ENCODE measurements around the gene HPN.
A peak's percentile ranks its signal among the peaks of the same experiment; 100 is the strongest.
"Not testable (repeated sequence)": the region's sequence is repeated elsewhere in the genome, so short reads cannot be mapped to it uniquely, and the experiment has no call there.

HPN gene

GRCh38 chr19:35000338-35000646, 41.2 kb upstream of the HPN start:
- Histone ChIP-seq H3K9me3 (ENCODE audit: control insufficient read depth in 2 of 2, low read length in 2 of 2) (no peaks in the 10 kb centered on the region), H3K27me3 (ENCODE audit: control insufficient read depth in 2 of 2, insufficient read depth in 2 of 2, low read length in 2 of 2) (no peaks in the 10 kb centered on the region), H3K36me3 (ENCODE audit: control insufficient read depth in 2 of 2, insufficient read depth in 2 of 2, low read length in 2 of 2) (peaks cover 0 to 3% of the 10 kb centered on the region in 2 donors), H3K4me1 (ENCODE audit: control insufficient read depth in 2 of 2, insufficient read depth in 2 of 2, low read length in 2 of 2) (peaks cover 47 to 62% of the 10 kb centered on the region in 2 donors), H3K27ac (ENCODE audit: low read depth in 2 of 2, low read length in 2 of 2) (peak overlapping the region; percentile 94 to 97), H3K9ac (ENCODE audit: low read depth in 1 of 2, low read length in 2 of 2) (peak overlapping the region in 1 of 2 donors; percentile 77), H3K4me3 (ENCODE audit: low read length in 2 of 2) (peak overlapping the region in 1 of 2 donors; percentile 72)

DNA sequence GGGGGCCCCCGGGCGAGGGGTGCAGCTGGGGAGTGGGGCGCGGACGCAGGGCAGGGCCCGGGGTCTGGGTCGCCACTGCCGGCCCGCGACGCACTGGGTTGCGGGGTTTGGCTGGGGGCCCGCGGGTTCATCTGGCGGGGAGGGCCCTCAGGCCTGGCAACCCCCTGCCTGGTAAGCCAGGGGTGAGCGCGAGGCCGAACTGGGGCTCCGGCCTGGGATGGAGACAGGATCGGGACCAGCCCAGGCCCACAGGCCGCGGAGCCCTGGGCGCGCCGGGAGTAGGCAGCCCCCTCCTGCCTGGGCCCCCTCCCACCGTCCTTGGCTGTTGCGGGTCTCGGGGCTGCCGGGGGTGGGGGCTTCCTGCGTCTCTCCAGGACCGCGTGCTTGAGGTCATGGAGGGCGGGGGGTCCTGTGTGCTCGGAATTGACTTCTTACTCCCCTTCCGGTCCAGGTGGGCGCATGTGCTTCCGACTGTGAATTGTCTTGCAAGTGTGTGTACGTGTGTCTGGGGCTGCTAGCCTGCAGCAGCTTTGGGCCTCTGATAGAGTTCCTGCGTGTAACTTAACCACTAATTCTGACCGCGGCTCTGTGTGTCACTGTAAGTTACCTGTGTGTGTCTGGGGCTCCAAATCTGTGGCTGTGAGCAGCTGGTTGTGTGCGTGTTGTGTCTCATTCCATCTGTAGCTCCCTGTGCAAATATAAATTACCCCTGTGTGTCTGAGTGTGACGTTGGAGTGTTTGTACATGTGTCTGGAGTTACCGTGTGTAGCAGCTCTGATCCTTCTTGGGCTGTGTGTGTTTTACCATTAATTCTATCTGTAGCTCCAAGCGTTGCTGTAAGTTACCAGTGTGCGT, 40.6 kb upstream of the HPN start:
- peaks cover 49 to 62% of the 10 kb centered on the region in 2 donors for H3K4me1 ChIP-seq (ENCODE audit: control insufficient read depth in 2 of 2, insufficient read depth in 2 of 2, low read length in 2 of 2)
- peaks cover 0 to 6% of the 10 kb centered on the region in 2 donors for H3K36me3 ChIP-seq (ENCODE audit: control insufficient read depth in 2 of 2, insufficient read depth in 2 of 2, low read length in 2 of 2)
- no peaks in the 10 kb centered on the region for H3K27me3 ChIP-seq (ENCODE audit: control insufficient read depth in 2 of 2, insufficient read depth in 2 of 2, low read length in 2 of 2)
- H3K9me3 ChIP-seq (ENCODE audit: control insufficient read depth in 2 of 2, low read length in 2 of 2): no peaks in the 10 kb centered on the region
- H3K4me3 ChIP-seq (ENCODE audit: low read length in 2 of 2): peak overlapping the region; percentile 72 to 82
- peak overlapping the region; percentile 94 to 97 for H3K27ac ChIP-seq (ENCODE audit: low read depth in 2 of 2, low read length in 2 of 2)
- peak overlapping the region; percentile 77 to 83 for H3K9ac ChIP-seq (ENCODE audit: low read depth in 1 of 2, low read length in 2 of 2)

- H3K4me1 ChIP-seq (ENCODE audit: control insufficient read depth in 2 of 2, insufficient read depth in 2 of 2, low read length in 2 of 2): peaks cover 54 to 72% of the 10 kb centered on the region in 2 donors
- H3K36me3 ChIP-seq (ENCODE audit: control insufficient read depth in 2 of 2, insufficient read depth in 2 of 2, low read length in 2 of 2): peaks cover 0 to 11% of the 10 kb centered on the region in 2 donors
- peak overlapping the region in 1 of 2 donors; percentile 8 for H3K4me3 ChIP-seq (ENCODE audit: low read length in 2 of 2)
- H3K27me3 ChIP-seq (ENCODE audit: control insufficient read depth in 2 of 2, insufficient read depth in 2 of 2, low read length in 2 of 2): no peaks in the 10 kb centered on the region
- H3K9me3 ChIP-seq (ENCODE audit: control insufficient read depth in 2 of 2, low read length in 2 of 2): no peaks in the 10 kb centered on the region
- H3K27ac ChIP-seq (ENCODE audit: low read depth in 2 of 2, low read length in 2 of 2): peak overlapping the region; percentile 84 to 97
- H3K9ac ChIP-seq (ENCODE audit: low read depth in 1 of 2, low read length in 2 of 2): peak overlapping the region in 1 of 2 donors; percentile 77
Observed at GRCh38 chr19:35002037-35002535, 39.4 kb upstream of the HPN start.

DNA sequence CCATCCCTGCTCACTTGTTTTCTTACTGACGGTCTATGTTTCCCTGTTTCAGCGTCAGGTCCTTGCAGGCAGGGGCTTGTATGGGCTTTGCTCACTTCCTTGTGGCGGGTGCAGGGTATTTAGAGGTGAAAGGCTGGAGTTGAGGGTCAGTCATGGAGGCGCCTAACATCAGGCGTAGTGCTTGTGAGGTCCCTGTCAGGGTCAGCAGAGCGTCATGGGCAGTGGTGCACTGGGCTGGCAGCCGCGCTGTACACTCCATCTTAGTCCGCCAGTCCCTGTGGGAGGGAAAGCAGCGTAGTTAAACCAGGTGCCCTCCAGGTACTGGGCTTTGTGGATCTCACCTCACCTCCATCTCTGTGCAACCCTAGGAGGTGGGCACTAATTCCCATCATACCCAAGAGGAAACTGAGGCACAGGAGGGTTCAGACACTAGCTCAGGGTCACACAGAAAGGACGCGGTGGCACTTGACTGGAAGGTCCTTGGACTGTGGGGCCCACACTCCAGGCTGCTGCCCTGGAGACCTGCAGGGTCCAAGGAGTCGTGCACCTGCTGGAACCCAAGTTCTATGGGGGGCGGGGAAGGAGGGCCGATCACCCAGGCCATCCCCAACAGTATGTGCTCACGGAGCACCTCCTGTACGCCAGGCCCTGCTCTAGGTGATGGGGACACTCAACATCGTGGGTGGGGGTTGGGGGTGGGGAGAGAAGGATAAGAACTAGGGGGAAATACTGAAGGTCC, 36.8 kb upstream of the HPN start:
- Histone ChIP-seq H3K36me3 (ENCODE audit: control insufficient read depth in 2 of 2, insufficient read depth in 2 of 2, low read length in 2 of 2) (peaks cover 4 to 12% of the 10 kb centered on the region in 2 donors), H3K27ac (ENCODE audit: low read depth in 2 of 2, low read length in 2 of 2) (peak overlapping the region; percentile 32 to 84)

GRCh38 chr19:35005256-35005977, 36.1 kb upstream of the HPN start:
- peak overlapping the region in 1 of 2 donors; percentile 22 for H3K4me3 ChIP-seq (ENCODE audit: low read length in 2 of 2)
- H3K27me3 ChIP-seq (ENCODE audit: control insufficient read depth in 2 of 2, insufficient read depth in 2 of 2, low read length in 2 of 2): no peaks in the 10 kb centered on the region
- H3K36me3 ChIP-seq (ENCODE audit: control insufficient read depth in 2 of 2, insufficient read depth in 2 of 2, low read length in 2 of 2): peaks cover 8 to 19% of the 10 kb centered on the region in 2 donors
- peak overlapping the region in 1 of 2 donors; percentile 26 for H3K9ac ChIP-seq (ENCODE audit: low read depth in 1 of 2, low read length in 2 of 2)
- no peaks in the 10 kb centered on the region for H3K9me3 ChIP-seq (ENCODE audit: control insufficient read depth in 2 of 2, low read length in 2 of 2)
- H3K4me1 ChIP-seq (ENCODE audit: control insufficient read depth in 2 of 2, insufficient read depth in 2 of 2, low read length in 2 of 2): peaks cover 41 to 59% of the 10 kb centered on the region in 2 donors
- peak overlapping the region; percentile 73 to 82 for H3K27ac ChIP-seq (ENCODE audit: low read depth in 2 of 2, low read length in 2 of 2)

More for the DNA sequence above, 36.8 kb upstream of the HPN start:
- H3K4me1 ChIP-seq (ENCODE audit: control insufficient read depth in 2 of 2, insufficient read depth in 2 of 2, low read length in 2 of 2): peaks cover 44 to 61% of the 10 kb centered on the region in 2 donors
- peak overlapping the region in 1 of 2 donors; percentile 20 for H3K4me3 ChIP-seq (ENCODE audit: low read length in 2 of 2)
- H3K9me3 ChIP-seq (ENCODE audit: control insufficient read depth in 2 of 2, low read length in 2 of 2): no peaks in the 10 kb centered on the region
- no peaks in the 10 kb centered on the region for H3K27me3 ChIP-seq (ENCODE audit: control insufficient read depth in 2 of 2, insufficient read depth in 2 of 2, low read length in 2 of 2)
- peak overlapping the region in 1 of 2 donors; percentile 66 for H3K9ac ChIP-seq (ENCODE audit: low read depth in 1 of 2, low read length in 2 of 2)

GRCh38 chr19:35006007-35006341, 35.5 kb upstream of the HPN start:
- H3K9me3 ChIP-seq (ENCODE audit: control insufficient read depth in 2 of 2, low read length in 2 of 2); H3K27me3 ChIP-seq (ENCODE audit: control insufficient read depth in 2 of 2, insufficient read depth in 2 of 2, low read length in 2 of 2): not testable (repeated sequence)
- peak overlapping the region in 1 of 2 donors; percentile 26 for H3K9ac ChIP-seq (ENCODE audit: low read depth in 1 of 2, low read length in 2 of 2)
- H3K4me1 ChIP-seq (ENCODE audit: control insufficient read depth in 2 of 2, insufficient read depth in 2 of 2, low read length in 2 of 2): peaks cover 41 to 58% of the 10 kb centered on the region in 2 donors
- peaks cover 8 to 23% of the 10 kb centered on the region in 2 donors for H3K36me3 ChIP-seq (ENCODE audit: control insufficient read depth in 2 of 2, insufficient read depth in 2 of 2, low read length in 2 of 2)
- H3K4me3 ChIP-seq (ENCODE audit: low read length in 2 of 2): peak overlapping the region in 1 of 2 donors; percentile 22
- peak overlapping the region; percentile 73 to 82 for H3K27ac ChIP-seq (ENCODE audit: low read depth in 2 of 2, low read length in 2 of 2)

DNA sequence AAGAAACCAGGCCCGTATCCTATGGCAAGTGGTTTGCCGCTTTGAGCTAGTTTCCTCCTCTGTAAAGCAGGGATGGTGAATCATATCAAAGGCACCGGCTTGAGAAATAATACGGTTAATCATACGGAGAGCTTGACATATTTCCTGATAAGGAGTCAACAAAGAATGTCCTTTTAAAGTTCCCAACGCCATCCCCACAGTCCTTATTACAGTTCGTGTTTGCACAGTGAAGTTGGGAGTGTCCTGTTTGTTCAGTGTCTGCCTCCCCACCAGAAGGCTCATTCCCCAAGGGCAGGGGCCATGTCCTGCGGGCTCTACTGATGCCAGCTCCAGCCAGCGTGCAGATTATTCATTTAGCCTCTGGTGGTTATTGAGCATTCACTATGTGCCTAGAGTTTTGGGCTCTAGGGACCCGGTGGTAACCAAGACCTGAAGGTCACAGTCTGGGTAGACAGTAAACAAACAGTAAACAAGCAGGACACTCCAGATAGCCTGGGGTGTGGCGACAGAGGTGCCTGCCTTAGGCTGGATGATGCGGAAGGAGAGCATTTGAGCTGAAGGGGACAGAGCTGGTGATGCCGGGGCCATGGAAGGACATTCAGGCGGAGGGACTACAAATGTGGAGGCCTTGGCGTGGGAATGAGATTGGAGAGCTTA, 35.1 kb upstream of the HPN start:
- H3K9ac ChIP-seq (ENCODE audit: low read depth in 1 of 2, low read length in 2 of 2): peak overlapping the region; percentile 30 to 34
- H3K4me1 ChIP-seq (ENCODE audit: control insufficient read depth in 2 of 2, insufficient read depth in 2 of 2, low read length in 2 of 2): peaks cover 41 to 53% of the 10 kb centered on the region in 2 donors
- no peaks in the 10 kb centered on the region for H3K27me3 ChIP-seq (ENCODE audit: control insufficient read depth in 2 of 2, insufficient read depth in 2 of 2, low read length in 2 of 2)
- H3K27ac ChIP-seq (ENCODE audit: low read depth in 2 of 2, low read length in 2 of 2): peak overlapping the region; percentile 73 to 82
- peak overlapping the region in 1 of 2 donors; percentile 26 for H3K4me3 ChIP-seq (ENCODE audit: low read length in 2 of 2)
- H3K36me3 ChIP-seq (ENCODE audit: control insufficient read depth in 2 of 2, insufficient read depth in 2 of 2, low read length in 2 of 2): peaks cover 8 to 25% of the 10 kb centered on the region in 2 donors
- no peaks in the 10 kb centered on the region for H3K9me3 ChIP-seq (ENCODE audit: control insufficient read depth in 2 of 2, low read length in 2 of 2)

- Histone ChIP-seq H3K27ac (ENCODE audit: low read depth in 2 of 2, low read length in 2 of 2) (peak overlapping the region; percentile 73 to 82), H3K9me3 (ENCODE audit: control insufficient read depth in 2 of 2, low read length in 2 of 2) (no peaks in the 10 kb centered on the region), H3K4me1 (ENCODE audit: control insufficient read depth in 2 of 2, insufficient read depth in 2 of 2, low read length in 2 of 2) (peaks cover 41 to 48% of the 10 kb centered on the region in 2 donors), H3K4me3 (ENCODE audit: low read length in 2 of 2) (peak overlapping the region in 1 of 2 donors; percentile 26), H3K9ac (ENCODE audit: low read depth in 1 of 2, low read length in 2 of 2) (peak overlapping the region; percentile 30 to 34), H3K27me3 (ENCODE audit: control insufficient read depth in 2 of 2, insufficient read depth in 2 of 2, low read length in 2 of 2) (no peaks in the 10 kb centered on the region), H3K36me3 (ENCODE audit: control insufficient read depth in 2 of 2, insufficient read depth in 2 of 2, low read length in 2 of 2) (peaks cover 8 to 29% of the 10 kb centered on the region in 2 donors)
Observed at GRCh38 chr19:35006999-35007365, 34.5 kb upstream of the HPN start.

DNA sequence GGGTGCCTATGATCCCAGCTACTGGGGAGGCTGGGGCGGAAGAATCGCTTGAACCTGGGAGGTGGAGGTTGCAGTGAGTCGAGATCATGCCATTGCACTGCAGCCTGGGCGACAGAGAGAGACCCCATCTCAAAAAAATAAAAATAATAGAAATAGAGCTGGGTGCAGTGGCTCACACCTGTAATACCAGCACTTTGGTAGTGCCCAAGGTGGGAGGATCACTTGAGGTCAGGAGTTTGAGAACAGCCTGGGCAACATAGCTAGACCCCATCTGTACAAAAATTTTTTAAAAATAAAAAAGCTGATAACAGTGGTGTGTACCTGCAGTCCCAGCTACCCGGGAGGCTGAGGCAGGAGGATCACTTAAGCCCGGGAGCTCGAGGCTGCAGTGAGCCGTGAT, 34.1 kb upstream of the HPN start:
- H3K9me3 ChIP-seq (ENCODE audit: control insufficient read depth in 2 of 2, low read length in 2 of 2); H3K27me3 ChIP-seq (ENCODE audit: control insufficient read depth in 2 of 2, insufficient read depth in 2 of 2, low read length in 2 of 2); H3K4me3 ChIP-seq (ENCODE audit: low read length in 2 of 2); H3K9ac ChIP-seq (ENCODE audit: low read depth in 1 of 2, low read length in 2 of 2): not testable (repeated sequence)
- H3K27ac ChIP-seq (ENCODE audit: low read depth in 2 of 2, low read length in 2 of 2): peak overlapping the region in 1 of 2 donors; percentile 82
- peaks cover 41 to 45% of the 10 kb centered on the region in 2 donors for H3K4me1 ChIP-seq (ENCODE audit: control insufficient read depth in 2 of 2, insufficient read depth in 2 of 2, low read length in 2 of 2)
- peaks cover 12 to 32% of the 10 kb centered on the region in 2 donors for H3K36me3 ChIP-seq (ENCODE audit: control insufficient read depth in 2 of 2, insufficient read depth in 2 of 2, low read length in 2 of 2)

Measured in mucosa of rectum (tissue), 2 donors.